ENCODE data around the gene ASAP3. TPM values are rescaled to one million over a fixed set of nuclear protein-coding genes. Genes with fewer than 3 reads are reported as not detected.
A peak's percentile ranks its signal among the peaks of the same experiment; 100 is the strongest.
"Not testable (repeated sequence)": the region's sequence is repeated elsewhere in the genome, so short reads cannot be mapped to it uniquely, and the experiment has no call there.

The ASAP3 gene
- total RNA-seq, 2 donors from 2014 or later = 0.37 to 1.0 TPM

DNA sequence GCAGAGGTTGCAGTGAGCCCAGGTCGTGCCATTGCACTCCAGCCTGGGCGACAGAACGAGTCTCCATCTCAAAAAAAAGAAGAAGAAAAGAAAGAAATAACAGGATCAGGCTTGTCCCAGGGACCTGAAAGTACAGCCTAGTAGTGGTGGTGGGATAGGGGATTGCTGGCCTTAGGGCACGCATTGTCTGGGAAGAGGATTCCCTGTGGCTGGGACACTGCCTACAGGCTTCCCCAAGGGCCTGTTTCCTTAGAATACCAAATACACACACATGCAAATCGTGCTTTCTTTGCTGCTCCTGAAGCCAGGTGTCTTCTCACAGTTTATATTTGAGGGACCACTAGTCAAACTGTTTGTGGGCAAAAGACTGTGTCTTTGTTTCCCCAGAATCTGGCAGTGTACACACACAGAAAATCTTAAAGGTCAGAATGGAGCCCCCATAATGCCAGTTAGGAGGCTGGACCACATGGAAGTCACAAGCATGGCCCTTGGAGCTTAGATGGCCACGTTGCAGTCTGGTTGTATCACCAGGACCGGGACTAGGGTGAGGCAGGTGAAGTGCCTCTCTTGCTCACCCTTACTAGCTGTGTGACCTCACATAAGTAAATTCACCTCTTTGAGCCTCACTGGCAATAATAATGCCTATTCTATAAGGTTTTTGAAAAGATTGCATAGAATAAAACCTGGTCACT is 12.7 kb upstream of the ASAP3 start:
- H3K27me3 Mint-ChIP-seq = no peaks in the 10 kb centered on the region
- no peaks in the 10 kb centered on the region for H3K36me3 Mint-ChIP-seq (ENCODE audit: low read depth)
- H3K9me3 Mint-ChIP-seq = no peaks in the 10 kb centered on the region
- no peak overlapping the region for H3K27ac Mint-ChIP-seq
- ATAC-seq (replicated peaks) = peak; percentile 23
- H3K4me1 Mint-ChIP-seq = no peaks in the 10 kb centered on the region
- no peak overlapping the region for H3K4me3 Mint-ChIP-seq

- H3K4me3 Mint-ChIP-seq; H3K27me3 Mint-ChIP-seq; ATAC-seq (replicated peaks); H3K4me1 Mint-ChIP-seq; H3K36me3 Mint-ChIP-seq (ENCODE audit: low read depth); H3K9me3 Mint-ChIP-seq; H3K27ac Mint-ChIP-seq: not testable (repeated sequence)
Measured at GRCh38 chr1:23494836-23495235, 10.9 kb upstream of the ASAP3 start.

DNA sequence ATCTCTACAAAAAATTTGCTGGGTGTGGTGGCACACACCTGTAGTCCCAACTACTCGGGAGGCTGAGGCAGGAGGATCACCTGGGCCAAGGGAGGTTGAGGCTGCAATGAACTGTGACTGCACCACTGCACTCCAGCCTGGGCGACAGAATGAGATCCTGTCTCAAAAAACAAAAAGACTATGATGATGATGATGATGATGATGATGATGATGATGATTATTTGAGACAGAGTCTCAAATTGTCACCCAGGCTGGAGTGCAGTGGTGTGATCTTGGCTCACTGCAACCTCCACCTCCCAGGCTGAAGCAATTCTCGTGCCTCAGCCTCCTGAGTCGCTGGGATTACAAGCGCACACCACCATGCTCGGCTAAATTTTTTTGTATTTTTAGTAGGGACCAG is 8.8 kb upstream of the ASAP3 start:
- H3K4me3 Mint-ChIP-seq; H3K27me3 Mint-ChIP-seq; H3K9me3 Mint-ChIP-seq; H3K36me3 Mint-ChIP-seq (ENCODE audit: low read depth); ATAC-seq (replicated peaks); H3K27ac Mint-ChIP-seq; H3K4me1 Mint-ChIP-seq: not testable (repeated sequence)

DNA sequence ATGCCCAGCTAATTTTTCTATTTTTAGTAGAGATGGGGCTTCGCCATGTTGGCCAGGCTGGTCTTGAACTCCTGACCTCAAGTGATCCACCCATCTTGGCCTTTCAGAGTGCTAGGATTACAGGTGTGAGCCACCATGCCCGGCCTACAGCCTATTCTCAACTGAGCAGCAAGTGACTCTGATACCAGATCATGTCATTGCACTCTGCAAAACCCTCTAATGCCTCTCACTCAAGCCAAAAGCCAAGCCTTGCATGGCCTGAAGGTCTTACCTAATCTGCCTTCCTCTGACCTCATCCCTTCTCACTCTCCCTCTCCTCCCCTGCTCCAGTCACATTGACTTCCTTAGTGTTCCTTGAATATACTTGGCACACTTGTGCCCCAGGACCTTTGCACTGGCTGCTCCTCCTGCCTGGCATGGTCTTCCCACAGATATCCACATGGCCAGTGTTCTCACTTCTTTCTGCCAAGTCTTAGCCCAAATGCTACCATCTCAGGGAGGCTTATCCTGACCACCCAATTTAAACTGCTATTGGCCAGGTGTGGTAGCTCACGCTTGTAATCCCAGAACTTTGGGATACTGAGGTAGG is 8.2 kb upstream of the ASAP3 start:
- Mint-ChIP-seq H3K36me3 (ENCODE audit: low read depth) (no peaks in the 10 kb centered on the region), H3K27me3 (peaks cover 4% of the 10 kb centered on the region), H3K27ac (no peak overlapping the region), H3K4me1 (no peaks in the 10 kb centered on the region), H3K4me3 (no peak overlapping the region), H3K9me3 (no peaks in the 10 kb centered on the region)
- no peak for ATAC-seq (replicated peaks)

DNA sequence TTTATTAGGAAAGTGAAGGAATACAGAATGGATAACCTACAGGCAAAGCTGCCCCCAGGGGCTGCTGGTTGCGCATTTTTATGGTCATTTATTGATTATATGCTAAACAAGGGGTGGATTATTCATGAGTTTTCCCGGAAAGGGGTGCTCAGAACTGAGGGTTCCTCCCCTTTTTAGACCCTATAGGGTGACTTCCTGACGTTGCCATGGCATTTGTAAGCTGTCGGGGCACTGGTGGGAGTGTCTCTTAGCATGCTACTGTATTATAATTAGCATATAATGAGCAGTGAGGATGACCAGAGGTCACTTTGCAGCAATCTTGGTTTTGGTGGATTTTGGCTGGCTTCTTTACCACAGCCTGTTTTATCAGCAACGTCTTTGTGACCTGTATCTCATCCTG is 5.9 kb upstream of the ASAP3 start:
- Mint-ChIP-seq H3K9me3 (no peaks in the 10 kb centered on the region), H3K27ac (no peak overlapping the region), H3K4me3 (no peak overlapping the region), H3K4me1 (no peaks in the 10 kb centered on the region), H3K36me3 (ENCODE audit: low read depth) (no peaks in the 10 kb centered on the region), H3K27me3 (peaks cover 4% of the 10 kb centered on the region)
- ATAC-seq (replicated peaks) = no peak

GRCh38 chr1:23485002-23485332 is 988 bp upstream of the ASAP3 start:
- peaks cover 7% of the 10 kb centered on the region for H3K4me1 Mint-ChIP-seq
- peak overlapping the region; percentile 86 for H3K4me3 Mint-ChIP-seq
- peaks cover 12% of the 10 kb centered on the region for H3K27me3 Mint-ChIP-seq

DNA sequence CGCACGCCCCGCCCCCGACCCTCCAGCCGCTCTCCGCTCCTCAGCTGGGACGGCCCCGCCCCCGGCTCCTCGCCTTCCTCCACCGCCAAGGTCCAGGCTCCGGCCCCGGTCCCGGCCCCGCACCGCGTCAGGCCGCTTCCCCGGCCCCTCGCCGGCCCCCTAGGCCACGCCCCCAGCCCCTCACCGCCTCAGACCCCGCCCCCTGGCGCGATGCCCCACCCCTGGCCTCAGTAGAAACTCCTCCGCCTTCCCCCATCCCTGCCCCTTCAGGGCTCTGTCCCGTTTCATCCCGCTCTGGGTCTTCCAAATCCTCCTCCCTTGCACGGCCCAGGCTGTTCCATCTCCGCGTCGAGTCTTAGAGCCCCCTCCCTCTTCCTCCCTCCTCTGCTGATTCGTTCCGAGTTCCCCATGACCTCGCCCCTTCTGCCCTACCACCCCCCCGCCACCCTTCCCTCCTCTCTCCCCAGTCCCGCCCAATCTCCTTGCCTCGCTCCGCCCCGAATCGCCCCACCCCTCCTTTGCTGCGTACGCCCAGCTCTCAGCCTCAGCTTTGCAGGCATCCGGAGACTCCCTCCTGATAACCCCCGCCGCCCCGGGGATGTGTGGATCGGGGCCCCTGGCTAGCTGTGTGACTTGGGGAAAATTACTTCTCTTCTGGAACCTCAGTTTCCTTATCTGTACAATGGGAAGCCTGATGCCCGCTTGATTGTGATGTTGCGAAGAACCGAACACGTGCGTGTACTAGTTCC is 448 bp upstream of the ASAP3 start:
- Mint-ChIP-seq H3K27ac (peak overlapping the region; percentile 36), H3K4me1 (peaks cover 7% of the 10 kb centered on the region), H3K36me3 (ENCODE audit: low read depth) (no peaks in the 10 kb centered on the region), H3K4me3 (peak overlapping the region; percentile 86), H3K27me3 (peaks cover 12% of the 10 kb centered on the region), H3K9me3 (no peaks in the 10 kb centered on the region)
- ATAC-seq (replicated peaks) = peak; percentile 92

More at GRCh38 chr1:23485002-23485332, 988 bp upstream of the ASAP3 start:
- Mint-ChIP-seq H3K27ac (peak overlapping the region; percentile 36), H3K9me3 (no peaks in the 10 kb centered on the region), H3K36me3 (ENCODE audit: low read depth) (no peaks in the 10 kb centered on the region)
- ATAC-seq (replicated peaks) = no peak

GRCh38 chr1:23481904-23482303 is 2.1 kb downstream of the ASAP3 start:
- Mint-ChIP-seq H3K4me1 (peaks cover 7% of the 10 kb centered on the region), H3K9me3 (no peaks in the 10 kb centered on the region), H3K36me3 (ENCODE audit: low read depth) (no peaks in the 10 kb centered on the region), H3K27me3 (peaks cover 17% of the 10 kb centered on the region), H3K4me3 (peak overlapping the region; percentile 71), H3K27ac (no peak overlapping the region)
- ATAC-seq (replicated peaks) = no peak

DNA sequence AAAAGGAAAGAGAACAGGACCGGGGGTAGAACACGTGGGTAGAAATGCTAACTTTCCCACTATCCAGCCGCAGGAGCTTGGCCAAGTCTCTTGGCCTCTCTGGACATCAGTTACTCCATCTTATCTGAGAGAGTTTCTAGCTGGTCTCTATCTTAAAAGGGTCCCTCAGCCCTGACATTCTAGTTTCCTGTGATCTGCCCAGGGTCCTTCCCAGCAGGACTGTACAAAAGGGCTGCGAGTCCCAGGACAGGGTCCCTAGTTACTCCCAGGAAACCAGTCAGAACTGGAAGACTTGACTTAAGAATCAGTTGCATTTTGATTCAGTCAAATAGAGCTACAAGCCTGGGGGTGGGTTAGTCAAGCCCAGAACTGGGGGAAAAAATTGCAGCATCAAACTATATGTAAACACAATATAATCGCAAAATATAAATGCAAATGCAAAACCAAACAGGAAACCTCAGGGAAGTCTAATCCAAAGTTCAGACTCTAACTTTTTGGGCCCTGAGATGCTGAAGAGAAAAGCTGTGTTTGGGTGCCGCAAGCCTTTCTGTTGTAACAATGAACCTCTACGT is 2.9 kb downstream of the ASAP3 start:
- H3K4me3 Mint-ChIP-seq = no peak overlapping the region
- H3K4me1 Mint-ChIP-seq = peaks cover 7% of the 10 kb centered on the region
- ATAC-seq (replicated peaks) = peak; percentile 14
- peaks cover 22% of the 10 kb centered on the region for H3K27me3 Mint-ChIP-seq
- H3K9me3 Mint-ChIP-seq = no peaks in the 10 kb centered on the region
- no peak overlapping the region for H3K27ac Mint-ChIP-seq
- H3K36me3 Mint-ChIP-seq (ENCODE audit: low read depth) = no peaks in the 10 kb centered on the region

DNA sequence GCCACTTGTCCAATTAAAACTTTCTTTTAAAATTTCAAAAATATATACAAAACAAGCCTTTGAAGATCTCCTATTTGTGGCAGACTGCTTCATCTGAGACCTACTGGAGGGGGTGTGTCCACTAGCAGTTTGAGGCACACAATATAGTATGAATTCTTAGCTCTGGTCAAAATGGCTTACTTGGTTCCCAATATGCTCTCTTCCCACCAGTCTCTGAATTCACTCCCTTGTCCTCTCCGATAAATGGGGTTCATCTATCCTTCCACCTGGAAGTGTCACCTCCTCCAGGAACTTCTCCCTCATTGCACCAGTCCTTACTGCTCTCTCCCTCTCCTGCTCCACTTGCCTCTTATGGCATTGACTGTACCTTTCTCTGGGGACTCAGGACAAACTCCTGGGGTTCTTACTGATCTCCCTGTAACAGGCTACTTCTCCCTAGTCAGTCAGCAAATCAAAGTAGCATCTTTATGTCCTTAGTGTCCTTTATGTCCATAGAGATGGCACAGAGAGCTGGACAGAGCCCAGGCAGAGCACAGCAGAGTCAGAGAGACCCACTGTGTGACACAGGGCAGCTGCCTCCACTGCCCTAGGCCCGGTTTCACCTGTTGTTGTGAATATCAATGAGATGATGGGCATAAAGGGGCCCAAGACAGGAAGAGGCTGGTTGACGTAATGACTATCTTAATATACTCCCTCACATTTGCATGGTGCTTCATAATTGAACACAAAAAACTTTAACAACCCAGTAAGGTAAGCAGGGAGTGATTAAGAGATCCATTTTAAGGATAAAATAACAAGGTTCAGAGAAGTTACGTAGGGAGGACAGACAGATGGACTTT is 3.6 kb downstream of the ASAP3 start:
- Mint-ChIP-seq H3K27me3 (peaks cover 24% of the 10 kb centered on the region), H3K4me1 (peaks cover 7% of the 10 kb centered on the region), H3K36me3 (ENCODE audit: low read depth) (no peaks in the 10 kb centered on the region), H3K27ac (no peak overlapping the region), H3K4me3 (no peak overlapping the region), H3K9me3 (no peaks in the 10 kb centered on the region)
- ATAC-seq (replicated peaks) = no peak

- Mint-ChIP-seq H3K4me3 (no peak overlapping the region), H3K27me3 (peaks cover 26% of the 10 kb centered on the region), H3K9me3 (no peaks in the 10 kb centered on the region), H3K36me3 (ENCODE audit: low read depth) (no peaks in the 10 kb centered on the region), H3K27ac (no peak overlapping the region), H3K4me1 (peaks cover 7% of the 10 kb centered on the region)
- ATAC-seq (replicated peaks) = no peak
Measured at GRCh38 chr1:23479666-23479941, 4.4 kb downstream of the ASAP3 start.

GRCh38 chr1:23478896-23479665 is 4.9 kb downstream of the ASAP3 start:
- Mint-ChIP-seq H3K4me3 (no peak overlapping the region), H3K27me3 (peaks cover 26% of the 10 kb centered on the region), H3K4me1 (peaks cover 7% of the 10 kb centered on the region), H3K36me3 (ENCODE audit: low read depth) (no peaks in the 10 kb centered on the region), H3K9me3 (no peaks in the 10 kb centered on the region), H3K27ac (no peak overlapping the region)
- no peak for ATAC-seq (replicated peaks)

DNA sequence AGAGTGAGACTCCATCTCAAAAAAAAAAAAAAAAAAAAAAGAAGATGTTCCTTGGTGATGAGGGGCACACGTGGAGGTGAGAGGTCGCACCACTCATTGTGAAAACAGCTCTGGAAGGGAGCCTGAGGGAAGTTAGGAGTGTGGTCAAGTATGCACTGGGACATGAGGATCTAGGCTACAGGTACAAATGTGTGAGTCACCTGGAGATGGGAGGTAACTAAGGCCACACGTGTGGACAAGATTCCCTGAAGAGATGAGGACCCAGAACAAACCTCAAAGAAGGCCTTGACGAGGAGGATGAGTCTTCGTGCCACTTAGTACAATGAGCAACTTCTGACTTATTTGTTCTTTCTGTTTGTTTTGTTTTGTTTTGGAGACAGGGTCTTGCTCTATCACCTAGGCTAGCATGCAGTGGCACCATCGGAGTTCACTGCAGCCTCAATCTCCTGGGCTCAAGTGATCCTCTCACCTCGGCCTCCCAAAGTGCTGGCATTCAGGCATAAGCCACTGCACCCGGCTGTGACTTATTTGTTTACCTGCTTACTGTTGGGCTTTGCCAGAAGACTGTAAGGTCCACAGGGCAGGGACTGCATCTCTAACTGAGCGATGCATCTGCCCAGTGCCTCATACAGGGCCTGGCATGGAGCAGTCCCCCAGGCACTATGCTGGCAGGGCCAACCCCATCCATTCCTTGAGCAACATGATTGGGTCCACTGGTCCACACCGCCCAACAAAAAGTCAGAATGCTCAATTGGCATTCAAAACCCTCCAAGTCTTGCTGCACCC is 6.4 kb downstream of the ASAP3 start:
- peaks cover 18% of the 10 kb centered on the region for H3K27me3 Mint-ChIP-seq

More for the DNA sequence above, 6.4 kb downstream of the ASAP3 start:
- Mint-ChIP-seq H3K4me1 (no peaks in the 10 kb centered on the region), H3K9me3 (no peaks in the 10 kb centered on the region), H3K4me3 (no peak overlapping the region), H3K36me3 (ENCODE audit: low read depth) (no peaks in the 10 kb centered on the region), H3K27ac (no peak overlapping the region)
- no peak for ATAC-seq (replicated peaks)

All from activated T-helper 17 cell treated with anti-CD3 and anti-CD28 coated beads, Interleukin-2, amount 50 U/mL, for 72 hours (primary cell).